GM18951 (cell line): ENCODE data around the gene KAZN.

Experiments
- POLR2A ChIP-seq: IDR thresholded peaks from 4 replicates; pipeline ENCODE4 v1.6.1; 2011; ENCODE audit warnings: mild to moderate bottlenecking; ENCODE audit not compliant: insufficient read length, insufficient read depth; ENCODE audit errors: extremely low read depth
- in situ Hi-C: fragments of 300-500 bp; cut with MboI; formaldehyde crosslinking; loops from one replicate; pipeline ENCODE4 v1.12.0; 2022; ENCODE audit warnings: low sequenced_read_pairs, mixed read lengths, inconsistent platforms; ENCODE audit not compliant: unreplicated experiment

Gene KAZN

DNA sequence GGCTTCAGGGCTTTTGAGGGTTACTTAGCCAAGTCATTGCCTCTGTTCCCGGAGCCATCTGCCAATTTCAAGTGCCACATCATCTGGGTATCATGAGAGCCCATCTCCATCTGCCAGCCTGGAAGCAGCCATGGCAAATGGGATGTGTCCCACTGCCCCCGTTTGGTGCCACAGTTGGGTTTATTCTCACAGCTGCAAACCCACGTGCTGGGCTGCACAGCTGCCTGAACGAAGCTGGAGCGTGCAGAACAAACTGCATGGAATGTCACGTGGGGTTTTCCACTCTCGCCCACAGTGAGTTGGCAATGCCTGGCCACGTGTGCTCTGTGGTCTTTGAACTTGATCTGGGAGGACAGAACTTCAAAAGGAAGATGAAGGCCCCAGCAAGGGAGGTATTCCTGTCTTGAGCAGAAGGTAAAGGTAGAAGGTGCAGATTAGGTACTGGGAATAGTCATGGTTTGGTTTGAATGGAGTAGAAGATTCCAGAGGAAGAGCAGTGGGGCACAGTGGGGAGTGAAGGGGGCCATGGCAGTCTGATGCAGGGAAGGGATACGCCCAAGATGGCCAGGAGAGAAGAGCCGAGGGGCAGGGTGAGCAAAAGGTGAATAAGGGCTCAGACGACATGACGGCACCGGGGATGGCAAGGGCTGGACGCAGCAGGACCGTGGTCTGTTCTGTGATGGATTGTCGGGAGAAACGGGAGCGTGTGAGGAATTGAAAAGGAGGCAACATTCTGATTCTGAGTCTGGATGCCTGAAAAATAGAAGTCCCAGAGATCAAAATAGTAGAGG lies 222.0 kb downstream of the KAZN start:
- TF ChIP-seq POLR2A = no peak
- in situ Hi-C loops = no loop called here

GRCh38 chr1:14822493-14822892 lies 224.0 kb downstream of the KAZN start:
- in situ Hi-C loops = no loop called here
- no peak for TF ChIP-seq POLR2A

GRCh38 chr1:14822996-14823395 lies 224.5 kb downstream of the KAZN start:
- in situ Hi-C loops = no loop called here
- TF ChIP-seq POLR2A = no peak

GRCh38 chr1:14824314-14824915 lies 225.9 kb downstream of the KAZN start:
- TF ChIP-seq POLR2A = no peak
- in situ Hi-C loops = no loop called here

- in situ Hi-C loops = no loop called here
Measured at GRCh38 chr1:14825396-14825795, 226.9 kb downstream of the KAZN start.

GRCh38 chr1:14826172-14826636 lies 227.7 kb downstream of the KAZN start:
- no peak for TF ChIP-seq POLR2A
- in situ Hi-C loops = no loop called here

More at GRCh38 chr1:14825396-14825795, 226.9 kb downstream of the KAZN start:
- no peak for TF ChIP-seq POLR2A

DNA sequence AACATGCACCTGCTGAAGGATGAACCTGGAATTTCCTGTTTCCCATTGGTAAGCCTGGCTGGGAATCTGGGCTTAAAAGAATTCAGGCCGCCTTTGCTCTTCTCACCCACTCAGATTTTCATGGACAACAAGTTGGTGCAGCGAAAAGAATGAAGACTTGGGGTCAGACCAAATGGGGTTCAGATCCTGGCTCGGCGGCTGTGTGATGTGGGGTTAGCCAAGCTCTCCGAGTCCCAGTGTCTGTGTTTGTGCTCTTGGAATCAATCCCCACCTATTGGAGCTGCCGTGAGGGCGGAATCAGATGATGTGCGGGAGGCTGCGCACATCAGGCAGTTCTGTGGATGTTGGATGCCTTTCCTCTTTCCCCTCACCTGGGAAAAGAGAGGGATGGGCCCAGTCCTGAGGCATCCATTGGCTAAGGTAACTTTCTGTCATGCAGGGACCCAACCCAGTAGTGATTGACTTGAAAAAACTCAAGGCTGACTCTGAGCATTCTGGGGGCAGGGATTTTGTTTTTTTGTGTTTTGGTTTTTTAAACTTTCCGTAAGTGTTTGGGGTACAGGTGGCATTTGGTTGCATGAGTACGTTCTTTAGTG lies 228.3 kb downstream of the KAZN start:
- TF ChIP-seq POLR2A = no peak

GRCh38 chr1:14827870-14828269 lies 229.4 kb downstream of the KAZN start:
- in situ Hi-C loops = no loop called here
- TF ChIP-seq POLR2A = no peak

More for the DNA sequence above, 228.3 kb downstream of the KAZN start:
- in situ Hi-C loops = no loop called here

DNA sequence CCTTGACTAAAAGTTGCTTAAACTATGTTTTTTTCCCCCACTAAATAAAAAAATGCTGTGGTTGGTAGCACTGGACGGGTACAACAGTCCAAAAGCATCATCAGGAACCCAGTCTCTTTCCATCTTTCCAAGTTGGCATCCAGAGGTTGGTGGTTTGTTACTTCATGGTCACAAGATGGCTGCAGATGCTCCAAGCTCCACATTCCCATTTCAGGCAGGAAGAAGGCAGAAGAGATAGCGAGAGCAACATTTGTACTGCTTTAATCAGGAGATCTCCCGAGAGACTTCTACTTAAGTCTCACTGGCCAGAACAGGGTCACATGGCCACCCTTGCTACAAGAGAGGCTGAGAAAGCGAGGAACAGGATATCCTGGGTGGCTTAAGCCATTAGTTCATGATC lies 230.2 kb downstream of the KAZN start:
- in situ Hi-C loops = no loop called here
- no peak for TF ChIP-seq POLR2A

DNA sequence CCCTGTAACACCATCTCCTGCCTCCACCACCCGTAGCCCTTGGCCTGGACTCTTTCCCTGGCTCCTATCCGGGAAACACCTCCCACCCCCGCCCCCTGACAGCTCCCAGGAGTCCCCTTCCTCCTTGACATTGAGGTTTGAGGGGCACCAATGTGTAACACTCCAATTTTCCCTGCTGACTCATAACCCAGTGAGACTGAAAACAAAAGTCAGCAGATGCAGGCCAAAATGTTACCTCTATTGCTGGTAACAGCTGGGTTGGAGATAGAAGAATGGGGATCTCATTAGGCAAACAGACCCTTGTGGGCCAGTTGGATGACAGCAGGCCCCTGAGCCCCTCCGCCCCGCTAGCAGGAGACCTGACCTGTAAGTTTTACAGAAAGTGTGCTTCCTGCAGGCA lies 237.2 kb downstream of the KAZN start:
- TF ChIP-seq POLR2A = no peak
- in situ Hi-C loops = no loop called here

- TF ChIP-seq POLR2A = no peak
- in situ Hi-C loops = no loop called here
Measured at GRCh38 chr1:14836426-14837140, 238.1 kb downstream of the KAZN start.

DNA sequence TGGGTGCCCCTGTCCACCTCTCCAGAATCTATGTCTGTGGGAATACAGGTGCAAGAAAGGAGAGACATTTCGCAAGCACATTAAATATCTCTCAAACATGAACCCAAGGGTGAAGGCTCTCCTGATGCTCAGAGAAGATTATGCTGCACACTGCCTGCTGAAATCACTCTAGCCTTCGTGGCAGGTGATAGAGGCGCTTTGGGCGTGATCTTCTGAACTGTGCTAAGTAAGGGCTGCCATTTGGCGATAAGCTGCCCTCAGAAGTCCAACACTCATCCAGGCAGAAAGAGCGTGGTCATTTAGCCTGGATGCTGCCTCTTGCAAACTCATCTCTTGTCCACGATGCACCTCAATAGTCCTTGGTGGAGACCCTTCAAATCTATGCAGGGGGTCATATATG lies 241.9 kb downstream of the KAZN start:
- in situ Hi-C loops = no loop called here

GRCh38 chr1:14841456-14841855 lies 243.0 kb downstream of the KAZN start:
- TF ChIP-seq POLR2A = no peak
- in situ Hi-C loops = no loop called here

More for the DNA sequence above, 241.9 kb downstream of the KAZN start:
- no peak for TF ChIP-seq POLR2A
